GM18508 (cell line): ENCODE measurements around the gene PIBF1.
A peak's percentile ranks its signal among the peaks of the same experiment; 100 is the strongest.

Experiments used
- ATAC-seq: cut with Tn5 transposase; IDR thresholded peaks from one replicate; pipeline ENCODE4 v1.9.1; 2021; ENCODE audit warnings: moderate number of reproducible peaks; ENCODE audit not compliant: insufficient read depth, unreplicated experiment

Gene PIBF1

GRCh38 chr13:73058064-73058313 lies 276.1 kb downstream of the PIBF1 start:
- no peak for ATAC-seq

- ATAC-seq, result peak; percentile 13
Measured at GRCh38 chr13:73058432-73058735, 276.5 kb downstream of the PIBF1 start.

GRCh38 chr13:73058736-73059459 lies 277.0 kb downstream of the PIBF1 start, which contains the start of gene KLF5:
KLF5 (plus strand) TSS chr13:73059005; CDS start chr13:73059328, 323 bp downstream.
- peak; percentile 94 for ATAC-seq

- peak; percentile 11 for ATAC-seq
Measured at GRCh38 chr13:73059460-73060250, 277.7 kb downstream of the PIBF1 start.

DNA sequence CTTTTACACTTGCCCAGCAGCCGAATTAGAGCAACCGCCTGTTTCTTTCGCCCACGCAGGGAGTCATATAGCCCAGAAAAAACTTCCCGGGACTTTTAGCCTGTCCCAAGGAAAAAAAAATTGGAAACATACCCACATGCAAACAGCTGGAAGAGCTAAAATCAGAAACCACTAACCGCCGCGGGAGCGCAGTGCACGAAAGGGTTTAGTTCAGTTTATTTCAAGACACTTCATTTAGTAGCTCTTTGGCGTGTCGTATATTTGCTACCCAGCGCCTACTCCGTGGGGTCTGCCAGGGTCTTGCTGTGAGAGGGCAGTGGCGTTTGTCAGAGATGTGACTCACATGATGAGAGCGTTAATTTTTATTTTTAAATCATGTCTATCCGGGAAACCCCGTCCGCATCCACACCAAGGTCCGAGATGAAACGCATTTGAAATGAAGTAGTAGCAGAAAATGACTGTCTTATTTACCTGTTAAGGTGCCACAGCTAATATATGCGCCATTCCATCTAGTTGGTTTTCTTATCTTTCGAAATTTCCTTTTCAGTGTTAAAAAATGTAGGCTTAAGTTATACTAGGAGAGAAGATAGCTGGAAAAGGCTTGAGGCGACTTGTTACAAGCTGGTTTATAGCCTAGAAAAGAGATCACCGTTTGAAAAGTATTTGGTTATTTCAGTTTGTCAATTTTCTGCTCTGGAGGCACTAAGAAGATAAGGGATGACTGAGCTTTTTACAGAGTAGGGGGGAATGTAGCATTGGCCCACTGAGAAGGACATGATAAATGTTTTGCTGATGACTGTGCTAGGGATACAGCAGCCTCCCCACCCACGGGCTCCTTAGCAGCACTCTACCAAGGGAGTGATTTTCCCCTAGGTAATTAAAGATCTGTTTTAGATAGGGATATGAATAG lies 278.6 kb downstream of the PIBF1 start:
- no peak for ATAC-seq

DNA sequence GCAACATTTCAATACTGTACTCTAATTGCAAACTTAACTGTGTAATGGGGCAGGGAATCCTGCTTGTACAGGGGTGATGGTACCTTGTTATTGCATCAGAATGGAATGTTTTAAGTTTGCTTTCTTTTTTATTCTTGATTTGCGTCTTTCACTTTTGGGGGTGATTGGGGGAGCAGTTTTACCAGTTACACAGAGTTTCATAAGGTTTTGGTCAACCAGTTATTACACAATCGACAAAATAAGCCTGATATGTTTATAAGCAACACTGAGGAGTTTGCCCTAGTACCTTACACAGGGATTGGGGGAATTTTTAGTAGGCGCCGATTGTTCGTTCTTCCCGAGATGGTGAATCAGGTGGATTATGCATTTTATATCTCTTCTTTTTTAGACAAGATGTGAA lies 279.5 kb downstream of the PIBF1 start:
- ATAC-seq, result no peak

DNA sequence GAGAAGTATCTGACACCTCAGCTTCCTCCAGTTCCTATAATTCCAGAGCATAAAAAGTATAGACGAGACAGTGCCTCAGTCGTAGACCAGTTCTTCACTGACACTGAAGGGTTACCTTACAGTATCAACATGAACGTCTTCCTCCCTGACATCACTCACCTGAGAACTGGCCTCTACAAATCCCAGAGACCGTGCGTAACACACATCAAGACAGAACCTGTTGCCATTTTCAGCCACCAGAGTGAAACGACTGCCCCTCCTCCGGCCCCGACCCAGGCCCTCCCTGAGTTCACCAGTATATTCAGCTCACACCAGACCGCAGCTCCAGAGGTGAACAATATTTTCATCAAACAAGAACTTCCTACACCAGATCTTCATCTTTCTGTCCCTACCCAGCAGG lies 279.9 kb downstream of the PIBF1 start:
- no peak for ATAC-seq

DNA sequence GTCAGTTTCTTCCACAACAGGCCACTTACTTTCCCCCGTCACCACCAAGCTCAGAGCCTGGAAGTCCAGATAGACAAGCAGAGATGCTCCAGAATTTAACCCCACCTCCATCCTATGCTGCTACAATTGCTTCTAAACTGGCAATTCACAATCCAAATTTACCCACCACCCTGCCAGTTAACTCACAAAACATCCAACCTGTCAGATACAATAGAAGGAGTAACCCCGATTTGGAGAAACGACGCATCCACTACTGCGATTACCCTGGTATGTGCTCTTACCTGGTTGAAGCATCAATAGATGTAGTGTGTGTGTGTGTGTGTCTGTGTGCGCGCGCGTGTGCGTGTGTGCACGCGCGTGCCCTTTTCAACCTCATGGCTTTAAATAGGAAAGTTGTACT lies 280.5 kb downstream of the PIBF1 start:
- ATAC-seq, result no peak

DNA sequence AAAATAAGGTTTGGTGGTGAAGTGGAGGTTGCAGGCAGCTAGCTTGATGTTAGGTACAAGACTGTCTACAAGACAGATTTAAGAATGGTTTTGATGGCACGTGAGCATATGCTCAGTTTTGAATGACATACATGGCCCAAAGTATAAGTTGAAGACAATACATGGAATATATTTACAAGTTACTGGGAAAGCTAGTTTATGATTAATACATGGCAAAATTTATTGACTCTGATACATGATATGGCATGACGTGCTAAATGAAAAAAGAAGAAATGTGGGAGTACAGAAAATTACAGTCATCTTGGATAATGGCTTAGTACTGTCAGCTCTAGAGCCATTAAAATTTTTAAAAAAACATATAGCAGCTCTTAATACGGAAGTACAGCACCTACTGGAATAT lies 281.2 kb downstream of the PIBF1 start:
- no peak for ATAC-seq

GRCh38 chr13:73065036-73065435 lies 283.1 kb downstream of the PIBF1 start:
- ATAC-seq, result no peak

GRCh38 chr13:73065665-73066340 lies 283.9 kb downstream of the PIBF1 start:
- no peak for ATAC-seq
